HG03159 (cell line): Measurements from ENCODE around the gene UNC13A.

ENCODE experiments used
- ATAC-seq: cut with Tn5 transposase; IDR thresholded peaks from one replicate; pipeline ENCODE4 v1.9.1; 2021; ENCODE audit warnings: mild to moderate bottlenecking, moderate library complexity; ENCODE audit not compliant: unreplicated experiment

The UNC13A gene

GRCh38 chr19:17632577-17632976 lies 55.6 kb downstream of the UNC13A start:
- ATAC-seq: no peak

- no peak for ATAC-seq
Measured at GRCh38 chr19:17629760-17630159, 58.4 kb downstream of the UNC13A start.

- no peak for ATAC-seq
Measured at GRCh38 chr19:17627921-17628320, 60.2 kb downstream of the UNC13A start.

- ATAC-seq: no peak
Measured at GRCh38 chr19:17627161-17627560, 61.0 kb downstream of the UNC13A start.

- no peak for ATAC-seq
Measured at GRCh38 chr19:17626456-17627015, 61.6 kb downstream of the UNC13A start.

GRCh38 chr19:17625980-17626379 lies 62.2 kb downstream of the UNC13A start:
- ATAC-seq: no peak

GRCh38 chr19:17625043-17625442 lies 63.1 kb downstream of the UNC13A start:
- ATAC-seq: no peak

- no peak for ATAC-seq
Measured at GRCh38 chr19:17624314-17624991, 63.7 kb downstream of the UNC13A start.

GRCh38 chr19:17623224-17623935 lies 64.8 kb downstream of the UNC13A start:
- ATAC-seq: no peak

GRCh38 chr19:17620696-17621095 lies 67.5 kb downstream of the UNC13A start:
- no peak for ATAC-seq

GRCh38 chr19:17618936-17619335 lies 69.2 kb downstream of the UNC13A start:
- no peak for ATAC-seq

- no peak for ATAC-seq
Measured at GRCh38 chr19:17618281-17618903, 69.8 kb downstream of the UNC13A start.

- ATAC-seq: no peak
Measured at GRCh38 chr19:17617807-17618192, 70.4 kb downstream of the UNC13A start.

- ATAC-seq: no peak
Measured at GRCh38 chr19:17616961-17617806, 71.0 kb downstream of the UNC13A start.

- no peak for ATAC-seq
Measured at GRCh38 chr19:17616686-17616960, 71.5 kb downstream of the UNC13A start.

GRCh38 chr19:17615889-17616685 lies 72.1 kb downstream of the UNC13A start:
- no peak for ATAC-seq

GRCh38 chr19:17614476-17614875 lies 73.7 kb downstream of the UNC13A start:
- no peak for ATAC-seq

- ATAC-seq: no peak
Measured at GRCh38 chr19:17611462-17612244, 76.5 kb downstream of the UNC13A start.

- ATAC-seq: no peak
Measured at GRCh38 chr19:17610384-17610783, 77.8 kb downstream of the UNC13A start.

- ATAC-seq: no peak
Measured at GRCh38 chr19:17607936-17608335, 80.2 kb downstream of the UNC13A start.
